HG03108 (cell line): ENCODE data around the gene CCDC148.

Source experiments
- ATAC-seq: cut with Tn5 transposase; IDR thresholded peaks from one replicate; pipeline ENCODE4 v1.9.1; 2021; ENCODE audit warnings: moderate library complexity; ENCODE audit not compliant: unreplicated experiment

Gene CCDC148

GRCh38 chr2:158456309-158457066, at the start of gene CCDC148, which contains the start of gene PKP4:
TSS of gene CCDC148 (minus strand) at chr2:158456753. CDS start at chr2:158456439, 314 bp downstream.
TSS of gene PKP4 (plus strand) at chr2:158456952. CDS start at chr2:158533185, 76,233 bp downstream.
- peak; percentile 92 for ATAC-seq

GRCh38 chr2:158505448-158505934, 48.9 kb upstream of the CCDC148 start:
- no peak for ATAC-seq

GRCh38 chr2:158504088-158504487, 47.5 kb upstream of the CCDC148 start:
- no peak for ATAC-seq

- ATAC-seq = no peak
These were observed 46.4 kb upstream of the CCDC148 start for GRCh38 chr2:158502974-158503373.

- no peak for ATAC-seq
These were observed 44.7 kb upstream of the CCDC148 start for GRCh38 chr2:158501301-158501700.

- ATAC-seq = no peak
These were observed 43.8 kb upstream of the CCDC148 start for GRCh38 chr2:158500333-158500732.

GRCh38 chr2:158499383-158499782, 42.8 kb upstream of the CCDC148 start:
- no peak for ATAC-seq

GRCh38 chr2:158498749-158499136, 42.2 kb upstream of the CCDC148 start:
- ATAC-seq = no peak

- ATAC-seq = no peak
These were observed 41.6 kb upstream of the CCDC148 start for GRCh38 chr2:158498043-158498748.

- ATAC-seq = no peak
These were observed 40.9 kb upstream of the CCDC148 start for GRCh38 chr2:158497486-158497885.

GRCh38 chr2:158496986-158497385, 40.4 kb upstream of the CCDC148 start:
- ATAC-seq = no peak

GRCh38 chr2:158495175-158495574, 38.6 kb upstream of the CCDC148 start:
- ATAC-seq = no peak

GRCh38 chr2:158493458-158493857, 36.9 kb upstream of the CCDC148 start:
- no peak for ATAC-seq

- no peak for ATAC-seq
These were observed 34.5 kb upstream of the CCDC148 start for GRCh38 chr2:158491072-158491471.

GRCh38 chr2:158489366-158490112, 33.0 kb upstream of the CCDC148 start:
- ATAC-seq = no peak

- ATAC-seq = no peak
These were observed 32.1 kb upstream of the CCDC148 start for GRCh38 chr2:158488442-158489216.

- ATAC-seq = no peak
These were observed 30.9 kb upstream of the CCDC148 start for GRCh38 chr2:158487419-158487818.

GRCh38 chr2:158486970-158487325, 30.4 kb upstream of the CCDC148 start:
- no peak for ATAC-seq

- ATAC-seq = no peak
These were observed 29.8 kb upstream of the CCDC148 start for GRCh38 chr2:158486150-158486969.
